Right kidney (tissue), 1 donor: ENCODE measurements around the gene ACOXL.

ENCODE experiments used
- DNase-seq: peaks from one replicate; pipeline ENCODE4 v3.0.0-alpha.2; 2016

ACOXL gene

GRCh38 chr2:111117598-111118480 is 385.5 kb downstream of the ACOXL start:
- DNase-seq: peak; percentile 81

- peak; percentile 76 for DNase-seq
Observed at GRCh38 chr2:111118481-111118980, 386.2 kb downstream of the ACOXL start.

GRCh38 chr2:111118981-111119821 is 386.8 kb downstream of the ACOXL start:
- peak; percentile 83 for DNase-seq

- no peak for DNase-seq
Observed at GRCh38 chr2:111119822-111120252, 387.5 kb downstream of the ACOXL start.

GRCh38 chr2:111120253-111121027 is 388.1 kb downstream of the ACOXL start, which contains the start of gene BCL2L11:
Gene BCL2L11, plus strand, starts transcription at chr2:111120914. Its CDS starts 2,832 bp downstream, at chr2:111123746.
- peak; percentile 94 for DNase-seq

- DNase-seq: peak; percentile 89
Observed at GRCh38 chr2:111121028-111121827, 388.9 kb downstream of the ACOXL start.

- DNase-seq: peak; percentile 90
Observed at GRCh38 chr2:111121828-111122630, 389.7 kb downstream of the ACOXL start.

GRCh38 chr2:111122631-111123421 is 390.5 kb downstream of the ACOXL start:
- peak; percentile 88 for DNase-seq

GRCh38 chr2:111123751-111124150 is 391.4 kb downstream of the ACOXL start:
- no peak for DNase-seq

- no peak for DNase-seq
Observed at GRCh38 chr2:111126581-111126980, 394.2 kb downstream of the ACOXL start.

GRCh38 chr2:111127351-111127750 is 395.0 kb downstream of the ACOXL start:
- no peak for DNase-seq

- DNase-seq: no peak
Observed at GRCh38 chr2:111128096-111128495, 395.7 kb downstream of the ACOXL start.

GRCh38 chr2:111133603-111134002 is 401.2 kb downstream of the ACOXL start:
- no peak for DNase-seq

GRCh38 chr2:111134055-111134454 is 401.7 kb downstream of the ACOXL start:
- DNase-seq: no peak

- DNase-seq: no peak
Observed at GRCh38 chr2:111135237-111135909, 403.0 kb downstream of the ACOXL start.

GRCh38 chr2:111135910-111136297 is 403.5 kb downstream of the ACOXL start:
- DNase-seq: no peak

GRCh38 chr2:111138839-111139238 is 406.5 kb downstream of the ACOXL start:
- DNase-seq: no peak

GRCh38 chr2:111139637-111140317 is 407.4 kb downstream of the ACOXL start:
- DNase-seq: no peak
